GM19351 (cell line): ENCODE data around the gene EHD4.

Experiments used
- ATAC-seq: cut with Tn5 transposase; IDR thresholded peaks from one replicate; pipeline ENCODE4 v1.9.1; 2021; ENCODE audit warnings: mild to moderate bottlenecking, moderate library complexity; ENCODE audit not compliant: unreplicated experiment

Gene EHD4

DNA sequence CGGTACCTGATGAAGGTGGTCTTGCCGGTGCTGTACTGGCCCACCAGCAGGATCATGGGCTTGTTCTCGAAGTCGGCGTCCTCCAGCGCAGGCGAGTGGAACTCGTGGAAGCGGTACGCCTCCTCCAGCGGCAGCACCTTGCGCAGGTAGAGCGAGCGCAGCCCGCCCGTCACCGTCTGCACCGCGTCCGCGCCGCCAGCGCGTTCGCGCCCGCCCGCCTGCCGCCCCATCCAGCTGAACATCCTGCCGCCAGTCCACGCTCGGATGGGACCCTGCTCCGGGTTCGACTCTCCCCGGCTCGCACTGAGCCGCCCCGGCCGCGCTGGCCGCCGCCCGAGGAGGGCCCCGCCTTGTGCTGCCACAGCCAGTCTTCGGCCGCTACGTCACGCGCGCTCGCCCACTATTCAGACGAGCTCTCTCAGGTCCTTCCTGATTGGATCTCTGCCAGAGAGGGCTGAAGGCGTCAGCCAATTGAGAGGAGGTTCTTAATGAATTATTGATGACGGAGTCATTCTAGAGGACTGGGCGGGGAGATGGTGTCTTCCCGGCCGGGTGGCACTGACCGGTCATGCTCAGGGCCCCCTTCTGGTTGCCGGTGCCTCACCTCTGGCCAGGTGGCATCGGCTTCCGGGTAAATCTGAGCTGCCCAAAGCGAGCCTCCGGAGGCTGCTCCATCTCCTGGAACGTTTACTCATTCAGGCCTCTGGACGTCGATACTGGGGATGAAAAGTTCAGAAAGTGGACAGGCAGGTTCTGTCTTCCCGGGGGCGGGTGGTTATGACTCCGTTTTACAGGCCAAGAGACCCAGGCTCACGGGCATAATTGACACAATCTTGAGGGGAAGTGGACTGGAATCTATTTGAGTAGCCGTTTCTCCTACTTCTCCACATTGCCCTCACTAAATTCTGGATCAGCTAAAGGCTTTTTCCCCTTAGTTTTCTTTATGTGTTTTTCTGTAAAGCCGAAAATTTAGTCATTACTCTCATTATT is at the start of gene EHD4:
EHD4 (minus strand) TSS at position 305 of the 990 bp plus-strand sequence; CDS start at position 242, 63 bp downstream.
- peak; percentile 76 for ATAC-seq

DNA sequence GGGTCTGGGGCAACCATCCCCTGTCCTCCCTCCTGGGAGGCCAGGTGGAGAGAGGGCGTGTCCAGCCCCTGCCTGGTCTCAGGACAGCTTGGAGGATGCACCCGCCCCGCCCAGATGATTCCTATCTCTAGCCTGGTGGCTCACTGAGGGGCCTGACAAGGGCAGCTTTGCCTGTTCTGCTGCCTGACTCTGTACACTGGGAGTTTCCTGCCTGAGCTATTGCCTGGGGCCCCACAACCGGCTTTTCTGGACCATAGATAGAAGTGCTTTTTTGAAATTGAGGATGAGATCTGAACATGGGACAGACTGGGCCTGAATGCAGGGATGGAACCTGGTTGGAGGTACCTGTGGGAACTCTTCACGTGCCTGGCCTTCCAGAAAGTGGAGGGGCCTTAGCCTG is 49.2 kb upstream of the EHD4 start:
- no peak for ATAC-seq

DNA sequence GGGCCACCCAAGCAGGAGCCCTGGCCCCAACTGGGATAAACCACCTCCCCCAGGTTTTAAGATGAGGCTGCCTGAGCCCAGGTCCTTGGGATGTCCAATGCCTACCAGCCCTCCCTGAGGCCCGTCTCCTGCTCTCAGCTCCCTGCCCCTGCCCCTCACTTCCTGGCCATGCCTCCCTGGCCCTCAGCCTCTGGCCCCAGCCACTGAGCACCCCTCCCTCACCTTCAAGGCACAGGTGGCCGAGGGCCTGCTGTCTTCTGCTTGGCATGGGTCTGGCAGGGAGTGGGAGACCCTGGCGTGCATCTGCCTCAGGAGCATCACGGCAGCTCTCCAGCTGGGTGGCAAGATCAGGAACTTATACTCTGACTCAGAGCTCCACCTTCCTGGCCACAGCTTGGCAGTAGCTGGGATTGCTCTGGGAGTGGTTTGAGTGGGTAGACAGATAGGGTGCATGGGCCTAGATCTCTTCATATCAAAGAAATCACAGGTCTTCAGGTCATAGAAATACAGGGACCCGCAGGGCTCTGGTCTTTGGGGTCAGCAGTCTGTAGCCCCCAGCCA is 48.4 kb upstream of the EHD4 start, which contains the start of gene PLA2G4E:
PLA2G4E (minus strand) TSS at position 330 of the 561 bp plus-strand sequence; CDS start at position 318, 12 bp downstream.
- no peak for ATAC-seq

DNA sequence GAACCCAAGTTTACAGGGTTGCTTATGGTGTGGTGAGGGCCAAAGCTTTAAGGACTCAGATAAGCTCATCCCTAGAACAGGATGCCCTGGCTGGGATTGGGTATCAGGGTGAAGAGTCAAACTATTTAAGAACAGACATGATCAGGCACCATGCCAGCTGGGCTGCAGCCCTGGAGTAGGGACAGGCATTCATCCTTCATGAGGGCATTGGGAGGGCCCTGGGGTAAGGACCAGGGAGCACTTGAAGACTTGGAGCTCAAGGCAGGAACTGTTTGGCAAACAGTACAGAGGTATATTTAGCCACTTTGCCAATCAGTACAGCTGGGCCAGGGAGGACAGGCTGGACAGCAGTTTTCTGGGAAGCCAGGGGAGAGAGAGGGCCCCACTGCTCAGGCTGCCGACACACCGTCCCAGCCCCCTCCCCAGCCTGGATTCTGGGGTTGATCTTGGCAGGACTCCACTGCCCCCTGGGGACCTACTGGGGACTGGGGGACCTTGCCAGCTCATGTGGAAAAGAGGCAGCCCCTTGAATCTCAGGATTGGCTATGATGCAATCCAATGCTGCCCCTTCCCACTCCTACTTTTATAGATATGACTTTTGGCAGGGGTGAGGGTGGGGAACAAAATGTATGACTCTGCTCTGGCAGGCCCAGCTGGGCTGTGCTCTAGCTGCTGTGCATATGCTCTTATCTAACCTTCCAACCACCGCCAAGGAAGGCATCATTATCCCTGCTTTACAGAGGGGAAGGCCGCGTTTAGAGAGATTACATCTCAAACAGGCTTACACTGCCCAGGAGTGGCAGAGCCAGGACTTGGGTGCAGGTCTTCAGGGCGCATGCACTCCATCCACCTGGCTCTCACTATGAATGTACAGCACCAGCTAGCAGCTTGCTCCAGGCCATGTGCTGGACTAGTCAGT is 46.2 kb upstream of the EHD4 start:
- ATAC-seq = no peak

DNA sequence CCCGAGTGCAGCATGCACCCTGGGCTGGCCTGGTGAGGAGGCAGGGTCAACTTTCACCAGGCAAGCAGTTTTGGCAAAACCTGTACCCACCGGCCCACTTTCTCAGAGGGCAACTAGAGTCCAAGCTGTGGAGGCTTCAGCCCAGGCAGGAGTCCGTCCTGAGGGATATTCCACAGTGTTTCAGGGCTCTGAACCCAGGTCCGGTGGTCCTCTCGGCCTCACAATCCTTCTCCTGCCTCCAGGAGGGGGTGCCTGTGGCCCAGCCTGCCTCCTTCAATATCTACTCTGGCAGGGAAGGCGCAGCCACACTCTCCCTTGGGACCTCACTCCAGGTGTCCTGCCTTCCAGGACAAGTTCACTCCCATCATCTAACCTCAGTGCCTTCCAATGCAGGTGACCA is 44.6 kb upstream of the EHD4 start:
- no peak for ATAC-seq

DNA sequence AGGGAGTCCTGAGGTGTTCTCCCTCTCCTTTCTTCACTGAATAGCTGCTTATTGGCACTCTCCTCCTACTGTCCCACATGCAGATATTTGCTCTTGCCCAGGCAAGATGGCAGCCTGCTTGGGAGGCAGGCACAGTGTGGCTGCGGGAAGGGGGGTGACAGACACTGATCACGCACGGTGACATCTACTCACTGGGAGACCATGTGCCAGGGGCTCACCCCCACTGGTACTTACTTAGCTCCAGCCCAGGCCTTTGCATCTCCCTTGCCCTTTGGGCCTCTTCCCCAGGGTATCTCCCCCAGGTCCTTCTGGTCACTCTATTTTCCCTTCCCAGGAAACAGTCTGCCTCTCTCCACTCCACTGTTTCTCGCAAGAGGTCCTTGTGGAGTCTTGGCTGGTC is 42.0 kb upstream of the EHD4 start:
- no peak for ATAC-seq

DNA sequence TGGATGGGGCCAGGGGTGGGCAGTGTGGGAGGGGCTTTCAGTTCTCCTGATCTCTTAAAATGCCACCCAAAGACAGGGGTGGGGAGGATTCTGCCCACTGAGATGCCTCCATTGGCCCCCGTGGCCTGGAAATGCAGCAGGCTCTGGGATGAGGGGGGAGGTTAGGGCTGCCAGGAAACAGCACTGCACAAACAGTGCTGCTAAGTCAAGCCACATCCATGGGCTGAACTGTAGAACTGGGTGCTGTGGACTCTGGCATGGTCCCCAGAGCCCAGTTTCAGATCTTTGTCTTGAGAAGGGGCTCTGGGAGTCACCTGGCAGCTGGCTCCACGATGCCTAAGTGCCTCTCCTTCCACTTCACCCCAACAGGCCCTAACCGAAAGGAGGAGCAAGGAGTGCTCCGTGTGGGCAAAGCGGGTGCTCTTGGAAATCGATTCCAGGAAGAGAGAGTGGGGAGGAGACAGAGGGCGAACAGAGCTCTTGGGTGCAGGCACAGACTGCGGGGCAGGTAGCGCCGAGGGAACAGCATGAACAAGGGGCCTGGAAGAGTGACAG is 40.6 kb upstream of the EHD4 start:
- no peak for ATAC-seq

DNA sequence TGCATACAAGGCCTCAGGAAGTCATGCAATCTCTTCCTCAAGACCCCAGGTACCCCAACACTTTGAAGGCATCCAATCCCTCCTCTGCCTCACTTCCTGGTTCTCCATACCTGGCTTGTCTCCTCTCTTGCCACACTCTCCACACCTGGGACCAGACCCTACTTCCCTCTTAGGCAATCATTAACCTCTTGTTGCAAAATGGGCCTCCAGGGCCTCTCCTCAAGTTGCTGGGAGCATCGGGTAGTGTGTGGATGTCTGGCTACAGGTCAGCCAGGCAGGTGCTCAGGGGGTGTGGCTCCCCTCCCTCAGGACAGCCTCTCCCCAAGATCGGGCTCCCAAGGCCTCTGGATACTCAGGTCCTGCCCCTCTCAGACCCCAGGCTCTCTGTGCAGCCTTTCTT is 39.9 kb upstream of the EHD4 start:
- ATAC-seq = no peak

DNA sequence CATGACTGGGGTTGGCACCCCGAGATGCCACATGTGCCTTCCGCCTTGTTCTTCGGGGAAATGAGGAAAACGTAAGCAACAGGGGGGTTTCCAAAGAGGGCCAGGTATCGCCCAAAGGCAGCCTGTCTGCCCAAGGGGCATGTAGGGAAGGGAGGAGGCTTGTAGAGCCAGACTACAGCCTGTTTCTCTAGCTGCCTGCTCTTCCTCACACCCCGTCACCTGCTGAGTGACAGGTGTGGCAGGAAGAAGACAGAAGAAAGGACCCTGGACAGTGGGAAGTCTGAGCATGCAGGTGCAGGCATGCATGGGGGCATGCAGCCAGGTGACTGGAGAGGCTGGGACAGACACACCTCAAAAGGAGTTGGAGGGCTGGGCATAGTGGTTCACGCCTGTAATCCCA is 38.7 kb upstream of the EHD4 start:
- no peak for ATAC-seq

DNA sequence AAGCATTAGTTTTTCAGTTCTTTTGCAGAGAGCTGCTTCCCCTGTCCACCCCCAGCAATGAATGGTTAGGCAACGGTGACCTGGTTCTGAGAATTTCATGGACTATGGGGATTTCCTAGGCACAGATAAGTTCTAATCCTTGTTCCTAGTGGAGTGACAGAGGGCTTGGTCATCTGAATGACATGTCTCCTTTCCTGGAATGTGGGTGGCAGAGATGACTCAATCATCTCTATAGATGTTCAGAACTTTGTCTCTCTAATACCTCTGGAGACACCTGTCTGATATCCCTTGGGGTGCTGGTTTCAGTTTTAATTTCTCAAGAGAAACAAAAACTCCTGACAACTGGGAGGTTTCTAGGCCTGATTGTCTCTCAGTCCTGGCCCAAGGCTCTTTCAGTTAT is 38.1 kb upstream of the EHD4 start:
- ATAC-seq = no peak

DNA sequence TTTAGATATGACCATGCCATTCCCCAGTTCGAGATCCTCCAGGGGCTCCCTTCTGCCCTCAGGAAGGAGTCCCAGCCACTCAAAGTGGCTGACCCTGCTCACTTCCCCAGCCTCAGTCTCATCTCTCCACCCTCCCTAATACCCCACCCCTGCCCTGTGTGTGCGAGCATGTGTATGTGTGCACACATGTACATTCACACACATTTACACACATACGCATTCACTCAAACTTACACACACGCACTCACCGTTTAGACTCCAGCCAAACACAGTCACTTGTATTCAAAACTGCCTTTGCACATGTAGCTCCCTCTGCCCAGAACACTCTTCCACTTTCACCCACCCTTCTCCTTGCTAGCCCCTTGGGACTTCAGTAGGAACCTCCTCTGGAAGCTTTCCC is 37.1 kb upstream of the EHD4 start:
- no peak for ATAC-seq

DNA sequence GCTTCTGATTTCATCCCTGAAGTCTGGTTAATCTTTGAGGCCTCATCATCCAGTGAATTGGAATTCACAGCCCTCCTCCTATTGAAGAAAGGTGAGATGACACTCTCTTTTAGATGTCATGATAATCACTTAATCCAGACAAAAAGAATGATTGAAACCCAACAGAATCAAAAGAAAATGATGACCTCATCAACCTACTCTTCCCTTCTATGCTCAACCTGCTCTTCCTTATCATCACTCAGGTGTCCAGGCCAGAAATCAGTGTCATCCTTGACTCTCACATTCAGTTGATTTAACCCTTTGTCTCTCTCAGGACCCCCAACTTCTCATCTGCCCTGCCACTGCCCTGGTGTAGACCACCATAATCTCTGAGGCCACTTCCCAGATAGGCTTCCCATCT is 36.7 kb upstream of the EHD4 start:
- ATAC-seq = no peak

DNA sequence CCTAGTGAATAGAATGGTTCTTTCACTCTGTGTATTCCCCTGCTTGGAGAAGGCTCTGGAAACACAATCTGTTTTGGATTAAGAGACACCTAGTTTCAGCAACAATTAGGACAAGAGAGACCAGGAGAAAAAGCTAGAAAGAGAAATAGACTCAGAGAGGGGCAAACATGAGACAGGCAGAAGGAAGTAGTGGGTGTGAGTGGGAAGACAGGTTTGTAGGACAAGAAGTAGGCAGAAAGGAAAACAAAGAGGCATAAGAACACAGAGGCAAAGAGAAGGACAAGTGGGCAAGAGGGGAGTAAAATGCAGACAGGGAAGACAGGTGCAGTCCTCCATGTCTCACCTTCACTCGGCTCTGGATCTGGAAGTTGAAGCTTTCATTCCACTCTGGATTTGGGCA is 35.0 kb upstream of the EHD4 start:
- ATAC-seq = no peak

DNA sequence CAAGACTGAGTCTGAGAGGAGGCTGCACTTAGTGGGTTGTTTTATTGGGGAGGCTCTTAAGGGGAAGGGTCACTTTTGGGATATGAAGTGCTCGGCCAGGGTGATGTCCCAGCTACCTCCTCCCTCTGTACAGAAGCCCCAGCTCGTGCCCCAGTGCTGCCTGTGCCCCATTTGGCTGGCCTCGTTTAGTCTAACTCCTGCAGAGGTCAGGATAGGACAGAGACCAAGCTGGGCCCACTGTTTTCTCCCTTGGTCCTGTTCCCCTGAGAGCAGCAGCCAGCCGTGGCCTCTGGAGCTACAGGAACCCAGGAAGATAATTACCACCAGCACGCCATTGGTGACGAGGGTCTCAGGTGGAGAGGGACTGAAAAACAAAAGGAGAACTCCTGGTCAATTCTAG is 30.0 kb upstream of the EHD4 start:
- ATAC-seq = no peak

DNA sequence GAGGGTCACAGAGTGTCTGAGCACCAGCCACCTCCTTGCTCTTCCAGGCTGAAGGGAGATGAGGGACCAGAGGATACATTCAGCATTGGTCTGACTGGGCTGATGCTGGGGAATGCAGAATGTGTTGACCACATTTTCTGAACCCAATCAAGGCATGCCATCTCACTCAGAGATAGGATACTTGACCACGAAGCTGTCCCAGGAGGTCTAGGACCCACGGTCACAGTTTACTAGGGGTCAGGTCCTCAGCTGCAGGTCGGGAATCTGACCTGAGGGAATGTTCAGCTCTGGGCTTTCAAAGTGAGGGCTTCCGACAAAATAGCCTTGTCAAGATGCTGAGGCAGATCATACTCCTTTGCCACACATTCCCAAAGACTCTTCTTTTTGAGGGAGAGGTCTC is 28.9 kb upstream of the EHD4 start:
- ATAC-seq = no peak

DNA sequence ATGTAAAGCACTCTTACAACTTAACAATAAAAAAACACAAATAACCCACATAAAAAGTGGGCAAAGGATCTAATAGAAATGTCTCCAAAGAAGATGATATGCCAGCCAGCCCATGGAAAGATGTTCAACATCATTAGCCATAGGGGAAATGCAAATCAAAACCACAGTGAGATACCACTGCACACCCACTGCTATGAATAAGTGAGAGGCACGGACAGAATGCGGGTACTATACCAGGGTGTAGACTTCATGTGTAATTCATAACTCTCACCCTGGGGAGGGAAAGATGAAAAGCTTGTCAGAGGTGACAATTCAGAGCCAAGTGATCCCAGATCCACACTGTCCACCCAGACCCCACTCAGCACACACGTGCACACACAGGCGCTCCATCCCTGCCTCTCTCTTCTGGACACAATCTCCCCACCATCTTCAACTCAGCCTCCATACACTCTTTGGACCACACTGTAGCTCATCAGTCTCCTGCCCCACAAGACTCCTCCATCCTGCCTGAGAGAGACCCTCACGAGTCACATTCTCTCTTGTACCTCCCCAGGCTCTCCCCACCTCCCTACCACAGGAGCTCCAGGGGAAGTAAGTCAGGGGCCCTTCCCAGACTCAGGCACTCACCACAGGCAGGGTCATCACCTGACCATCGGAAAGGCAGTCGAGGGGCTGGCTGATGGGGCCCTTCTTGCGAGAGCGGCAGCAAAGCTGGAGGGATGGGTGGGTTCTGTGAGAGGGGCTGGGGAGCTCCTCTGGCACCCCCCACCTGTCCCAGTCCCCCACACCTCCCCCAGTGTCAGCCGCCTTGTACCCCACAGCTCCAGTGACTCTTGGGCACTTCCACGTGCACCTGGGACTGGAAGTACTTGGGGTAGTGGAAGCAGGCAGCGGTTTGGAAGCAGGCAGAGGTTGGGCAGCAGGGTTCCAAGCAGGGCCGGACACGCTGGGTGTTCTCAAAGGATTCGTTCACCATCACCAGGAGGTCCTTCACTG is 27.2 kb upstream of the EHD4 start:
- ATAC-seq = no peak

DNA sequence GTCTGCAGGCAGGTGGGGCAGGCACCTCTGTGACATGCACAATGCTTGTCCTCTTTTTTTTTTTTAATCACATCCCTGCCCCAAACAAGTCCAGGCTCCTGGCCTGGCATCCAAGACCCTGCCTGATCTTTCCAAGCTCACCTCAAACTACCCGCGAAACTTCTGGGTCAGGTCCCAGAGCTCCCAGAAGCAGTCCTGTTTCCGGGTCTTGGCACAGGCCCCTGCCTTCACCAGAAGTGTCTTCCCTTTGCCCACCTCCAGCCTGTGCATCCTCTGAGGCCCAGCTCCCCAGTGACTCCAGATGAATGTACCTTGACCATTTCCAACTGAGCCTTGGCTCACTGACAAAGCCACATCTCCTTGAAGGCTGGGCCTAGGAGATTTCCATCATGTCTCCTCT is 25.5 kb upstream of the EHD4 start:
- no peak for ATAC-seq

DNA sequence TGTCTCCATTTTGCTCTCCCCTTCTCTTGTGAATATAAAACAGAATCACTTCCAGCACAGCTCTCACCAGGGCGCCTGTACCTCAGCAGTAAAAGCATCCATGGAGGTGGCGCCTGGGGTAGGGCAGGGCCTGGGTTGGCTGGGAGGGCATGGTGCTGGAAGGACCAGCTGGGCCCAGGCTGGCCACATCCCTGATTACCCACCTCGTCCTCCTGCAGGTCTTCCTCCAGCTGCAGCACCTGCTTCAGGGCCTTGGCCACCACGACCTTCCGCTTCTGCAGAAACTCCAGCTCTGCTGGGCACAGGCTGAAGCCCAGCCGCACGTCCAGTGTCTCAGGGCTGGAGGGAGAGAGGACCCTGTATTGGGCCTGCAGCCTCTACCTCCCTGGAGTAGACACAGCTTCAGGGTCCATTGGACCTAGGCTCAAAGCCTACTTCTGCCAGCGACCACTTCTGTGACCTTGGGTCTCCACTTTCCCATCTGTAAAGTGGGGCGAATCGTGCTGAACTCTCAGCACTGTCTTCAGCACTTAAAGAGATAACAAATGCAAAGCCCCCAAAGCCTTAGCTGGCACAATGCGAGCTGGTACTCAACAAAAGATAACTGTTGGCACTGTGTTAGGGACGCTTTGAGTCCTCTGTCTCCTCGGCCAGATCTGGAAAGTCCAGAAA is 24.7 kb upstream of the EHD4 start:
- no peak for ATAC-seq

DNA sequence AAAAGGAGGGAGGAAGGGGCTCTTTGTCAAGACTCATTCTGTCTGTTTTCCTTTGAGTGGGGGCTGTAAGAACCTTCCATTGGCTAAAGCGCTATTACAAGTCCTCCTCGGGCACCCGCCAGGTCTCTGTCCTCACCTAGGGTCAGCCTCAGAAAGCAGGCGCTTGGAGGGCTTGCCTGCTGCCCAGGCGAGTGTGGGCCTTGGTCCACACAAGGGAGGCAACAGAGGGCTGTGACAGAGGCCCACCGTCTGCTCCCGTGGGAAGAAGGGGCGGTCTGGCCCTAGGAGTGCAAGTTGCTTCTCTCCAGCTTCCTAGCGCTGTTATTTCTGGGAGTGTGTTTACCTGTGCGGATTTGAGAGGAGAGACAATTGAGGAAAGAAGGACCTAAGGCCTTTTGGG is 24.0 kb upstream of the EHD4 start:
- ATAC-seq = no peak
